Type B pancreatic cell (in vitro differentiated cells): Measurements from ENCODE around the gene CBL. TPM values are rescaled to one million over a fixed set of nuclear protein-coding genes. Genes with fewer than 3 reads are reported as not detected.

ENCODE experiments used
- DNase-seq: peaks from one replicate; pipeline ENCODE4 v3.0.0; 2021; ENCODE audit warnings: mixed read lengths; ENCODE audit not compliant: unreplicated experiment; ENCODE audit errors: extremely low spot score
- H3K27ac Mint-ChIP-seq: 2 replicates; pipeline ENCODE4 v1.8.0; 2021; ENCODE audit warnings: mild to moderate bottlenecking, mixed read lengths
- H3K27me3 Mint-ChIP-seq: 2 replicates; pipeline ENCODE4 v1.8.0; 2021; ENCODE audit warnings: mixed read lengths
- H3K36me3 Mint-ChIP-seq: 2 replicates; pipeline ENCODE4 v1.8.0; 2021; ENCODE audit warnings: mixed read lengths
- H3K4me1 Mint-ChIP-seq: one replicate; pipeline ENCODE4 v1.8.0; 2021; ENCODE audit warnings: mixed read lengths; ENCODE audit not compliant: unreplicated experiment
- H3K4me3 Mint-ChIP-seq: 2 replicates; pipeline ENCODE4 v1.8.0; 2021; ENCODE audit warnings: mild to moderate bottlenecking, mixed read lengths
- H3K9me3 Mint-ChIP-seq: 2 replicates; pipeline ENCODE4 v1.8.0; 2021; ENCODE audit warnings: mixed read lengths
- total RNA-seq: library from RNA; stranded (reverse); gene quantifications from 2 replicates; pipeline ENCODE4 v1.2.1, GENCODE V29; 2021; ENCODE audit warnings: low replicate concordance
- TF ChIP-seq, protein P1 (sequence below): fragments of 200-600 bp; sonication (generic); conservative IDR thresholded peaks from 2 replicates; pipeline ENCODE4 v1.5.0; 2021; ENCODE audit warnings: antibody characterized with exemption, mild to moderate bottlenecking

CBL gene
- total RNA-seq, 1 donor from 2014 or later = 21.1 TPM

DNA sequence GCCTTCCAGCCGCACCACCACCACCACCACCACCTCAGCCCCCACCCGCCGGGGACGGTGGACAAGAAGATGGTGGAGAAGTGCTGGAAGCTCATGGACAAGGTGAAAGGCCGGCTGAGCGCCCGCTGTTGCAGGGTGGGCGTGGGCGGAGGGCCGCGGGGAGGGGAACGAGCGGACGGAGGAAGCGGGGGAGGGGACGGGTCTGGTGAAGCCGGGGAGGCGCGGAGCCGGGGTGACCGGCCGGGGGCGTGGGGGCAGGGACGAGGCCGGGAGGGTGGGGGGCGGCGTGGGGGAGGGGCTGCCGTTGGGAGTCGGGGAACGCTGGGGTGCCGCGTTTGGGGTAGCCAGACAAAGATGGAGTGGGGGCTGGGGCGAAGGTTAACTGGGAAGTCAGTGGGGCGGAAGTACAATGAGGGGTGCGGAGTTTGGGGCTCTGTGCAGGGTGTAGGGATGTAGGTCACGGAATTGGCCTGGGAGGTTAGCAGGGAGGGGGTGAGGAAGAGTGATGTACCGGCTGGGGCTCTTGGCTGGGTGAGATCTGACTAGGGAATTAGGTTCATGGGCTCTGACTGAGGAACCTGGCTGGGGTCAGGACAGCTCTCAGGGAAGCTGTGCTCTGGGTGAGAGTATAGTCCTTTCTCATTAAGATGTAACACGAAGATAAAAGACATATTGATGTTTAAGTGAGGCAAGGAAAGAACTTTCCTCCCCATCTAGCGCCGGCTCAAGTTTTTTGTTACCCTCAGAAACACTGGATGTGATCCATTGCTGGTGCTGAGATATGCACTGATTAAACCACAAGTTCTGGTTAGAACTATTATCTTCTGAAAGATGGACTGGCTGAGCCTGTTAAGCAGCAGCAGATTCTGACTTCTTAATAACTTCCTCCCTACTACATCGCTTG is 624 bp downstream of the CBL start:
- peak; percentile 78 for DNase-seq
- TF ChIP-seq, protein P1, sequence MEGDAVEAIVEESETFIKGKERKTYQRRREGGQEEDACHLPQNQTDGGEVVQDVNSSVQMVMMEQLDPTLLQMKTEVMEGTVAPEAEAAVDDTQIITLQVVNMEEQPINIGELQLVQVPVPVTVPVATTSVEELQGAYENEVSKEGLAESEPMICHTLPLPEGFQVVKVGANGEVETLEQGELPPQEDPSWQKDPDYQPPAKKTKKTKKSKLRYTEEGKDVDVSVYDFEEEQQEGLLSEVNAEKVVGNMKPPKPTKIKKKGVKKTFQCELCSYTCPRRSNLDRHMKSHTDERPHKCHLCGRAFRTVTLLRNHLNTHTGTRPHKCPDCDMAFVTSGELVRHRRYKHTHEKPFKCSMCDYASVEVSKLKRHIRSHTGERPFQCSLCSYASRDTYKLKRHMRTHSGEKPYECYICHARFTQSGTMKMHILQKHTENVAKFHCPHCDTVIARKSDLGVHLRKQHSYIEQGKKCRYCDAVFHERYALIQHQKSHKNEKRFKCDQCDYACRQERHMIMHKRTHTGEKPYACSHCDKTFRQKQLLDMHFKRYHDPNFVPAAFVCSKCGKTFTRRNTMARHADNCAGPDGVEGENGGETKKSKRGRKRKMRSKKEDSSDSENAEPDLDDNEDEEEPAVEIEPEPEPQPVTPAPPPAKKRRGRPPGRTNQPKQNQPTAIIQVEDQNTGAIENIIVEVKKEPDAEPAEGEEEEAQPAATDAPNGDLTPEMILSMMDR = no peak
- Mint-ChIP-seq H3K4me1 (peaks cover 13% of the 10 kb centered on the region), H3K27ac (peak overlapping the region; percentile 97), H3K27me3 (no peaks in the 10 kb centered on the region), H3K4me3 (peak overlapping the region; percentile 99), H3K9me3 (no peaks in the 10 kb centered on the region), H3K36me3 (no peaks in the 10 kb centered on the region)

DNA sequence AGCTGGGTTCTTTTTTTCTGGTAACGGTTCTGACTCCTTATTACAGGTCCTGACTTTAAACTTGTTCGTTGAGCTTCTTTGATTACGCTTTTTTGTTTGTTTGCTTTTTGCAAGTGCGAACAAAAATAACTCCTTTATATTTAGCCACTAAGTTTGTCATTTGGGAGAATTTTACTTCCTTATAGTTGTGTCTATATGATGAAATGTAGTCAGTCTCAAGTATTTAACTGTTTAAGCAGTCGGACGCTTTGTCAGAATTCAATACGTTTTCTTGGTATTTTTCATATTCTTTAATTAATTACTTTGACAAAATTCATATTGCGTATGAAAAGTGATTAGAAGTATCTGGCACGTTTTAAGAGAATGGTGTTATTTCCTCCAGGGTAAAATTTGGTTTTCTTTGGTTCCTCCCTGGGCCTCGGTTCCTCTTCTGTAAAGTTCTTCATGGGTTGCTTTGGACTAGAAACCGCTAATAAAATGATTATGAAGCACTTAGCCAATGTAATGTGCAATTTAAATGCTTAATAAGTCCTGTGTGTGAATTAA is 1.3 kb downstream of the CBL start:
- Mint-ChIP-seq H3K36me3 (no peaks in the 10 kb centered on the region), H3K9me3 (no peaks in the 10 kb centered on the region), H3K27me3 (no peaks in the 10 kb centered on the region), H3K4me1 (peaks cover 13% of the 10 kb centered on the region), H3K27ac (peak overlapping the region; percentile 97), H3K4me3 (peak overlapping the region; percentile 99)
- TF ChIP-seq, protein P1 = no peak
- no peak for DNase-seq

DNA sequence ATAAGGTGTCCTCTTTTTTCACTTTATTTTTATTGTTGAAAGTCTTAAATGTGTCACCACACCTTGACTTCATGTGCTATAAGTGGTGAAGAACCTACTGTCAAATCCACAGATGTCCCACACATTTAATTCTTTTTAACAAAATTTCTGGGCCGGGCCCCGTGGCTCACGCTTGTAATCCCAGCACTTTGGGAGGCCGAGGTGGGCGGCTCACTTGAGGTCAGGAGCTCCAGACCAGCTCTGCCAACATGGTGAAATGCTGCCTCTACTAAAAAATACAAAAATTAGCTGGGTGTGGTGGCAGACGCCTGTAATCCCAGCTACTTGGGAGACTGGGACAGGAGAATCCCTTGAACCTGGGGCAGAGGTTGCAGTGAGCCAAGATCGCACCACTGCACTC is 3.0 kb downstream of the CBL start:
- Mint-ChIP-seq H3K4me1 (peaks cover 13% of the 10 kb centered on the region), H3K36me3 (no peaks in the 10 kb centered on the region), H3K9me3 (no peaks in the 10 kb centered on the region), H3K4me3 (no peak overlapping the region), H3K27ac (no peak overlapping the region), H3K27me3 (no peaks in the 10 kb centered on the region)
- TF ChIP-seq, protein P1 = no peak
- no peak for DNase-seq

DNA sequence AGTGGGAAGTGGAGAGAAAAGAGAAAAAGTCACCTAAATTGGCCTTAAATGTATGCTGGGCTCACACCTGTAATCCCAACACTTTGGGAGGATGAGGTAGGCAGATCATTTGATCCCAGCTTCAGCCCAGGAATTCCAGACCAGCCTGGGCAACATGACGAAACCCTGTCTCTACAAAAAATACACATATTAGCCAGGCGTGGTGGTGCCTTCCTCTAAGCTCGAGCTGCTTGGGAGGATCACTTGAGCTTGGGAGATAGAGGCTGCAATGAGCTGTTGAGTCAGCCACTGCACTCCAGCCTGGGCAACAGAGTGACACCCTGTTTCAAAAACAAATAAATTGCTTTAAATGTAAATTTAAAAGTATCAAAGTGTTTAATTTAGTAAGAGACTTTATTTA is 3.9 kb downstream of the CBL start:
- H3K27ac Mint-ChIP-seq = no peak overlapping the region
- peaks cover 11% of the 10 kb centered on the region for H3K4me1 Mint-ChIP-seq
- H3K9me3 Mint-ChIP-seq = no peaks in the 10 kb centered on the region
- H3K36me3 Mint-ChIP-seq = no peaks in the 10 kb centered on the region
- H3K4me3 Mint-ChIP-seq = no peak overlapping the region
- TF ChIP-seq, protein P1 = no peak
- DNase-seq = no peak
- no peaks in the 10 kb centered on the region for H3K27me3 Mint-ChIP-seq

DNA sequence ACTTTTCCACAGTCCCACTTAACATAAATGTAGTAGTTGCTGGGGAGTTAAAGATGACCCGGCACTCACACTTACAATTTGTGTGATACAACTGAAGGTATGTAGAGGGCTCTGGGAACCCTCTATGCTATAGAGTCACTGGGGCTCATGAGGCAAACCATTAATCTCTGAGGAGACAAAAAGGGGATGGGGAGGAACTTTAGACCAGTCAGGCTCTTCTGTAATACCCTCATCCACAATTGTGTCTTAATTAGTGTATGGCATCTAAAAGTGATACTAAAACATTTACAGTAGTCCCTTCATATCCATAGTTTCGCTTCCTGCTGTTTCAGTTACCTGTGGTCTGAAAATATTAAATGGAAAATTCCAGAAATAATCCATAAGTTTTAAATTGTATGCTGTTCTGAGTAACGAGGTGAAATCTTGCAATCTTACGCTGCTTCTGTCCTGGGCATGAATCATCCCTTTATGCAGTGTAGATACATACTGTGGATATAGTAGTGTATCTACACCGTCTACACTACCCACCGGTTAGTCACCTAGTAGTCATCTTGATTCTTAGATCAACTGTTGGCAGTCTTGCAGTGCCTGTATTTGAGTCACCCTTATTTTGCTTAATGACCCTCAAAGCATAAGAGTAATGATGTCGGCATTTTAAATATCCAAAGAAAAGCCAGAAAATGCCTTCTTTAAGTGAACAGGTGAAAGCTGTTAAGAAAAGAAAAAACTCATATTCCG is 12.2 kb downstream of the CBL start:
- no peak for DNase-seq
- Mint-ChIP-seq H3K27ac (no peak overlapping the region), H3K9me3 (no peaks in the 10 kb centered on the region), H3K27me3 (no peaks in the 10 kb centered on the region), H3K4me1 (peaks cover 7% of the 10 kb centered on the region), H3K36me3 (no peaks in the 10 kb centered on the region), H3K4me3 (no peak overlapping the region)
- TF ChIP-seq, protein P1 = no peak
